ENCODE measurements around the gene CCDC136. TPM values are rescaled to one million over a fixed set of nuclear protein-coding genes. Genes with fewer than 3 reads are reported as not detected.

Gene CCDC136
- total and polyA plus RNA-seq, 2 donors = 18.4 to 27.3 TPM

GRCh38 chr7:128867842-128868623, 76.3 kb downstream of the CCDC136 start:
- H3K4me1 ChIP-seq (ENCODE audit: insufficient read depth) = no peaks in the 10 kb centered on the region
- H3K4me3 ChIP-seq (ENCODE audit: low read depth, low read length) = no peak overlapping the region
- H3K27ac ChIP-seq (ENCODE audit: low read depth) = no peak overlapping the region
- no peak for DNase-seq (ENCODE audit: extremely low spot score)
- no peaks in the 10 kb centered on the region for H3K36me3 ChIP-seq (ENCODE audit: insufficient read depth)
- 79% methylated on average over 11 of the region's 11 CpGs for WGBS

GRCh38 chr7:128868624-128869137, 76.9 kb downstream of the CCDC136 start:
- H3K36me3 ChIP-seq (ENCODE audit: insufficient read depth) = no peaks in the 10 kb centered on the region
- 56% methylated on average over 13 of the region's 13 CpGs for WGBS
- no peak overlapping the region for H3K27ac ChIP-seq (ENCODE audit: low read depth)
- H3K4me3 ChIP-seq (ENCODE audit: low read depth, low read length) = peak overlapping the region; percentile 40
- no peaks in the 10 kb centered on the region for H3K4me1 ChIP-seq (ENCODE audit: insufficient read depth)
- no peak for DNase-seq (ENCODE audit: extremely low spot score)

- DNase-seq (ENCODE audit: extremely low spot score) = no peak
- Histone ChIP-seq H3K4me1 (ENCODE audit: insufficient read depth) (no peaks in the 10 kb centered on the region), H3K4me3 (ENCODE audit: low read depth, low read length) (peak overlapping the region; percentile 40), H3K36me3 (ENCODE audit: insufficient read depth) (no peaks in the 10 kb centered on the region), H3K27ac (ENCODE audit: low read depth) (no peak overlapping the region)
- WGBS = under 1% methylated on average over 86 of the region's 86 CpGs
These were observed 77.6 kb downstream of the CCDC136 start for GRCh38 chr7:128869138-128869943.

- Histone ChIP-seq H3K27ac (ENCODE audit: low read depth) (no peak overlapping the region), H3K4me3 (ENCODE audit: low read depth, low read length) (peak overlapping the region; percentile 40), H3K36me3 (ENCODE audit: insufficient read depth) (no peaks in the 10 kb centered on the region), H3K4me1 (ENCODE audit: insufficient read depth) (no peaks in the 10 kb centered on the region)
- no peak for DNase-seq (ENCODE audit: extremely low spot score)
- 9% methylated on average over 30 of the region's 30 CpGs for WGBS
These were observed 78.1 kb downstream of the CCDC136 start for GRCh38 chr7:128869944-128870285.

GRCh38 chr7:128871050-128871449, 79.3 kb downstream of the CCDC136 start:
- DNase-seq (ENCODE audit: extremely low spot score) = no peak
- H3K4me1 ChIP-seq (ENCODE audit: insufficient read depth) = no peaks in the 10 kb centered on the region
- H3K27ac ChIP-seq (ENCODE audit: low read depth) = no peak overlapping the region
- WGBS = 97% methylated on average over 5 of the region's 5 CpGs
- no peak overlapping the region for H3K4me3 ChIP-seq (ENCODE audit: low read depth, low read length)
- no peaks in the 10 kb centered on the region for H3K36me3 ChIP-seq (ENCODE audit: insufficient read depth)

Small RNAs within 50 kb of the gene (small RNA-seq; reads per million reads assigned to genes)
- gene RN7SL81P = not detected

Other genes starting within 250 kb of the CCDC136 start
- 0.79 TPM for gene GARIN1A, start 119.7 kb upstream of the CCDC136 start, total RNA-seq
- 0.44 TPM for gene GARIN1A, start 119.7 kb upstream of the CCDC136 start, polyA plus RNA-seq
- 345 TPM for gene CALU, start 52.6 kb upstream of the CCDC136 start, total RNA-seq
- 173 TPM for gene CALU, start 52.6 kb upstream of the CCDC136 start, polyA plus RNA-seq
- not detected for gene OPN1SW, start 16.2 kb upstream of the CCDC136 start, total RNA-seq
- gene OPN1SW, start 16.2 kb upstream of the CCDC136 start, polyA plus RNA-seq = not detected
- gene FLNC, start 38.4 kb downstream of the CCDC136 start, total RNA-seq = 136 TPM
- 336 TPM for gene FLNC, start 38.4 kb downstream of the CCDC136 start, polyA plus RNA-seq
- 38.2 TPM for gene ATP6V1F, start 70.9 kb downstream of the CCDC136 start, total RNA-seq
- gene ATP6V1F, start 70.9 kb downstream of the CCDC136 start, polyA plus RNA-seq = 183 TPM
- 1.4 TPM for gene KCP, start 118.7 kb downstream of the CCDC136 start, total RNA-seq
- gene KCP, start 118.7 kb downstream of the CCDC136 start, polyA plus RNA-seq = 0.42 TPM
- gene IRF5, start 146.0 kb downstream of the CCDC136 start, total RNA-seq = 5.3 TPM
- gene IRF5, start 146.0 kb downstream of the CCDC136 start, polyA plus RNA-seq = 5.0 TPM